ENCODE data around the gene PLA2G4A.

Gene PLA2G4A

GRCh38 chr1:186976700-186977099, 148.0 kb downstream of the PLA2G4A start:
- Histone ChIP-seq H3K9me3 (ENCODE audit: insufficient read depth, low read depth, low read length) (no peaks in the 10 kb centered on the region), H3K4me1 (ENCODE audit: insufficient read depth, low read length, poor library complexity, severe bottlenecking) (no peaks in the 10 kb centered on the region), H3K9ac (ENCODE audit: low read depth, low read length, poor library complexity, severe bottlenecking) (no peak overlapping the region), H3K9me2 (replicated peaks; ENCODE audit: low read depth, low read length) (no peaks in the 10 kb centered on the region), H3K36me3 (ENCODE audit: insufficient read depth, low read length) (no peaks in the 10 kb centered on the region), H3F3A (ENCODE audit: low read depth) (no peaks in the 10 kb centered on the region), H3K4me3 (ENCODE audit: low read length, poor library complexity, severe bottlenecking) (no peak overlapping the region), H4K20me1 (ENCODE audit: insufficient read depth, low read length, poor library complexity, severe bottlenecking) (no peaks in the 10 kb centered on the region), H3K79me2 (ENCODE audit: insufficient read depth, low read length) (no peaks in the 10 kb centered on the region), H3K4me2 (ENCODE audit: low read depth, low read length, poor library complexity, severe bottlenecking) (no peak overlapping the region), H3K27me3 (ENCODE audit: insufficient read depth, low read length, poor library complexity, severe bottlenecking) (no peaks in the 10 kb centered on the region), H2AFZ (ENCODE audit: low read length) (no peak overlapping the region)
- no peak for TF ChIP-seq CTCF (conservative IDR thresholded peaks at IDR 0.05; ENCODE audit: low read length)
- TF ChIP-seq EZH2phosphoT487 (IDR thresholded peaks at IDR 0.05; ENCODE audit: borderline replicate concordance) = no peak

GRCh38 chr1:186977266-186977957, 148.7 kb downstream of the PLA2G4A start:
- H3F3A ChIP-seq (ENCODE audit: low read depth) = no peaks in the 10 kb centered on the region
- no peaks in the 10 kb centered on the region for H3K36me3 ChIP-seq (ENCODE audit: insufficient read depth, low read length)
- H3K9me2 ChIP-seq (replicated peaks; ENCODE audit: low read depth, low read length) = no peaks in the 10 kb centered on the region
- H3K27me3 ChIP-seq (ENCODE audit: insufficient read depth, low read length, poor library complexity, severe bottlenecking) = no peaks in the 10 kb centered on the region
- 0 out of 2 replicates have a peak overlapping the region, but pooled peaks have one; percentile 44 for H2AFZ ChIP-seq (ENCODE audit: low read length)
- no peaks in the 10 kb centered on the region for H3K4me1 ChIP-seq (ENCODE audit: insufficient read depth, low read length, poor library complexity, severe bottlenecking)
- TF ChIP-seq EZH2phosphoT487 (IDR thresholded peaks at IDR 0.05; ENCODE audit: borderline replicate concordance) (no peak), CTCF (conservative IDR thresholded peaks at IDR 0.05; ENCODE audit: low read length) (no peak)
- H3K9ac ChIP-seq (ENCODE audit: low read depth, low read length, poor library complexity, severe bottlenecking) = no peak overlapping the region
- no peak overlapping the region for H3K4me2 ChIP-seq (ENCODE audit: low read depth, low read length, poor library complexity, severe bottlenecking)
- H3K9me3 ChIP-seq (ENCODE audit: insufficient read depth, low read depth, low read length) = no peaks in the 10 kb centered on the region
- no peak overlapping the region for H3K4me3 ChIP-seq (ENCODE audit: low read length, poor library complexity, severe bottlenecking)
- no peaks in the 10 kb centered on the region for H3K79me2 ChIP-seq (ENCODE audit: insufficient read depth, low read length)
- H4K20me1 ChIP-seq (ENCODE audit: insufficient read depth, low read length, poor library complexity, severe bottlenecking) = no peaks in the 10 kb centered on the region

- Histone ChIP-seq H3K9me2 (replicated peaks; ENCODE audit: low read depth, low read length) (no peaks in the 10 kb centered on the region), H4K20me1 (ENCODE audit: insufficient read depth, low read length, poor library complexity, severe bottlenecking) (no peaks in the 10 kb centered on the region), H3F3A (ENCODE audit: low read depth) (no peaks in the 10 kb centered on the region), H3K36me3 (ENCODE audit: insufficient read depth, low read length) (no peaks in the 10 kb centered on the region), H3K4me1 (ENCODE audit: insufficient read depth, low read length, poor library complexity, severe bottlenecking) (peaks cover 7% of the 10 kb centered on the region), H3K79me2 (ENCODE audit: insufficient read depth, low read length) (no peaks in the 10 kb centered on the region), H3K4me2 (ENCODE audit: low read depth, low read length, poor library complexity, severe bottlenecking) (no peak overlapping the region), H3K9ac (ENCODE audit: low read depth, low read length, poor library complexity, severe bottlenecking) (no peak overlapping the region), H3K9me3 (ENCODE audit: insufficient read depth, low read depth, low read length) (no peaks in the 10 kb centered on the region), H2AFZ (ENCODE audit: low read length) (no peak overlapping the region; the same call in 1 of the 2 replicates), H3K4me3 (ENCODE audit: low read length, poor library complexity, severe bottlenecking) (no peak overlapping the region), H3K27me3 (ENCODE audit: insufficient read depth, low read length, poor library complexity, severe bottlenecking) (no peaks in the 10 kb centered on the region)
- TF ChIP-seq CTCF (conservative IDR thresholded peaks at IDR 0.05; ENCODE audit: low read length) (no peak), EZH2phosphoT487 (IDR thresholded peaks at IDR 0.05; ENCODE audit: borderline replicate concordance) (no peak)
Measured at GRCh38 chr1:186978596-186979556, 150.1 kb downstream of the PLA2G4A start.

All from Loucy (cell line).